ENCODE measurements around the gene RREB1. TPM values are rescaled to one million over a fixed set of nuclear protein-coding genes. Genes with fewer than 3 reads are reported as not detected.
"Not testable (repeated sequence)": the region's sequence is repeated elsewhere in the genome, so short reads cannot be mapped to it uniquely, and the experiment has no call there.

Gene RREB1
- polyA plus RNA-seq, 2 donors = 13.0 to 19.7 TPM

GRCh38 chr6:7157307-7157706, 49.5 kb downstream of the RREB1 start:
- peaks cover 5 to 18% of the 10 kb centered on the region in 2 donors for H3K4me1 ChIP-seq (ENCODE audit: control insufficient read depth in 2 of 2, insufficient read depth in 2 of 2, low read length in 1 of 2)
- H3K27ac ChIP-seq (ENCODE audit: low read depth in 2 of 2, low read length in 1 of 2) = peak overlapping the region in 1 of 2 donors; percentile 92
- 85 to 92% methylated on average over 7 of the region's 7 CpGs for WGBS, 2 donors

GRCh38 chr6:7157752-7158616, 50.2 kb downstream of the RREB1 start:
- WGBS, 2 donors = 55 to 65% methylated on average over 6 of the region's 6 CpGs
- H3K4me1 ChIP-seq (ENCODE audit: control insufficient read depth in 2 of 2, insufficient read depth in 2 of 2, low read length in 1 of 2) = peaks cover 6 to 18% of the 10 kb centered on the region in 2 donors
- H3K9me3 ChIP-seq (ENCODE audit: control insufficient read depth in 2 of 2, insufficient read depth in 1 of 2, low read depth in 1 of 2, low read length in 1 of 2) = no peaks in the 10 kb centered on the region
- no peaks in the 10 kb centered on the region for H3K36me3 ChIP-seq (ENCODE audit: control insufficient read depth in 2 of 2, insufficient read depth in 2 of 2, low read length in 1 of 2)
- peak overlapping the region; percentile 55 to 92 for H3K27ac ChIP-seq (ENCODE audit: low read depth in 2 of 2, low read length in 1 of 2)
- no peaks in the 10 kb centered on the region for H3K27me3 ChIP-seq (ENCODE audit: control insufficient read depth in 1 of 2, insufficient read depth in 2 of 2, low read length in 2 of 2)
- no peak overlapping the region for H3K4me3 ChIP-seq (ENCODE audit: low read depth in 1 of 2, low read length in 2 of 2)

More at GRCh38 chr6:7157307-7157706, 49.5 kb downstream of the RREB1 start:
- H3K9me3 ChIP-seq (ENCODE audit: control insufficient read depth in 2 of 2, insufficient read depth in 1 of 2, low read depth in 1 of 2, low read length in 1 of 2); H3K27me3 ChIP-seq (ENCODE audit: control insufficient read depth in 1 of 2, insufficient read depth in 2 of 2, low read length in 2 of 2); H3K36me3 ChIP-seq (ENCODE audit: control insufficient read depth in 2 of 2, insufficient read depth in 2 of 2, low read length in 1 of 2); H3K4me3 ChIP-seq (ENCODE audit: low read depth in 1 of 2, low read length in 2 of 2): not testable (repeated sequence)

GRCh38 chr6:7159790-7160525, 52.2 kb downstream of the RREB1 start:
- Histone ChIP-seq H3K4me3 (ENCODE audit: low read depth in 1 of 2, low read length in 2 of 2) (no peak overlapping the region), H3K27ac (ENCODE audit: low read depth in 2 of 2, low read length in 1 of 2) (peak overlapping the region; percentile 30 to 78), H3K9me3 (ENCODE audit: control insufficient read depth in 2 of 2, insufficient read depth in 1 of 2, low read depth in 1 of 2, low read length in 1 of 2) (no peaks in the 10 kb centered on the region), H3K4me1 (ENCODE audit: control insufficient read depth in 2 of 2, insufficient read depth in 2 of 2, low read length in 1 of 2) (peaks cover 7 to 12% of the 10 kb centered on the region in 2 donors), H3K27me3 (ENCODE audit: control insufficient read depth in 1 of 2, insufficient read depth in 2 of 2, low read length in 2 of 2) (no peaks in the 10 kb centered on the region), H3K36me3 (ENCODE audit: control insufficient read depth in 2 of 2, insufficient read depth in 2 of 2, low read length in 1 of 2) (no peaks in the 10 kb centered on the region)
- WGBS, 2 donors = 81 to 83% methylated on average over 4 of the region's 4 CpGs

GRCh38 chr6:7161253-7161623, 53.5 kb downstream of the RREB1 start:
- no peaks in the 10 kb centered on the region for H3K9me3 ChIP-seq (ENCODE audit: control insufficient read depth in 2 of 2, insufficient read depth in 1 of 2, low read depth in 1 of 2, low read length in 1 of 2)
- H3K4me1 ChIP-seq (ENCODE audit: control insufficient read depth in 2 of 2, insufficient read depth in 2 of 2, low read length in 1 of 2) = peaks cover 11 to 14% of the 10 kb centered on the region in 2 donors
- no peaks in the 10 kb centered on the region for H3K36me3 ChIP-seq (ENCODE audit: control insufficient read depth in 2 of 2, insufficient read depth in 2 of 2, low read length in 1 of 2)
- H3K27ac ChIP-seq (ENCODE audit: low read depth in 2 of 2, low read length in 1 of 2) = peak overlapping the region; percentile 90 to 94
- H3K27me3 ChIP-seq (ENCODE audit: control insufficient read depth in 1 of 2, insufficient read depth in 2 of 2, low read length in 2 of 2) = no peaks in the 10 kb centered on the region
- H3K4me3 ChIP-seq (ENCODE audit: low read depth in 1 of 2, low read length in 2 of 2) = no peak overlapping the region

- Histone ChIP-seq H3K4me1 (ENCODE audit: control insufficient read depth in 2 of 2, insufficient read depth in 2 of 2, low read length in 1 of 2) (peaks cover 7 to 16% of the 10 kb centered on the region in 2 donors), H3K27me3 (ENCODE audit: control insufficient read depth in 1 of 2, insufficient read depth in 2 of 2, low read length in 2 of 2) (no peaks in the 10 kb centered on the region)
- WGBS, 2 donors = 83 to 88% methylated on average over 4 of the region's 4 CpGs
These were observed 54.1 kb downstream of the RREB1 start for GRCh38 chr6:7161845-7162244.

GRCh38 chr6:7163661-7164071, 55.9 kb downstream of the RREB1 start:
- 83 to 84% methylated on average over 12 of the region's 12 CpGs for WGBS, 2 donors
- H3K27ac ChIP-seq (ENCODE audit: low read depth in 2 of 2, low read length in 1 of 2) = no peak overlapping the region

More at GRCh38 chr6:7161845-7162244, 54.1 kb downstream of the RREB1 start:
- Histone ChIP-seq H3K4me3 (ENCODE audit: low read depth in 1 of 2, low read length in 2 of 2) (no peak overlapping the region), H3K27ac (ENCODE audit: low read depth in 2 of 2, low read length in 1 of 2) (peak overlapping the region; percentile 90 to 94), H3K9me3 (ENCODE audit: control insufficient read depth in 2 of 2, insufficient read depth in 1 of 2, low read depth in 1 of 2, low read length in 1 of 2) (no peaks in the 10 kb centered on the region), H3K36me3 (ENCODE audit: control insufficient read depth in 2 of 2, insufficient read depth in 2 of 2, low read length in 1 of 2) (no peaks in the 10 kb centered on the region)

GRCh38 chr6:7164536-7165001, 56.8 kb downstream of the RREB1 start:
- H3K27ac ChIP-seq (ENCODE audit: low read depth in 2 of 2, low read length in 1 of 2) = no peak overlapping the region
- WGBS, 2 donors = 79 to 80% methylated on average over 5 of the region's 5 CpGs

More at GRCh38 chr6:7163661-7164071, 55.9 kb downstream of the RREB1 start:
- Histone ChIP-seq H3K9me3 (ENCODE audit: control insufficient read depth in 2 of 2, insufficient read depth in 1 of 2, low read depth in 1 of 2, low read length in 1 of 2) (no peaks in the 10 kb centered on the region), H3K4me3 (ENCODE audit: low read depth in 1 of 2, low read length in 2 of 2) (no peak overlapping the region), H3K27me3 (ENCODE audit: control insufficient read depth in 1 of 2, insufficient read depth in 2 of 2, low read length in 2 of 2) (no peaks in the 10 kb centered on the region), H3K36me3 (ENCODE audit: control insufficient read depth in 2 of 2, insufficient read depth in 2 of 2, low read length in 1 of 2) (no peaks in the 10 kb centered on the region), H3K4me1 (ENCODE audit: control insufficient read depth in 2 of 2, insufficient read depth in 2 of 2, low read length in 1 of 2) (peaks cover 5 to 16% of the 10 kb centered on the region in 2 donors)

GRCh38 chr6:7165002-7165889, 57.5 kb downstream of the RREB1 start:
- H3K4me3 ChIP-seq (ENCODE audit: low read depth in 1 of 2, low read length in 2 of 2) = no peak overlapping the region
- WGBS, 2 donors = 56 to 70% methylated on average over 11 of the region's 11 CpGs
- H3K27me3 ChIP-seq (ENCODE audit: control insufficient read depth in 1 of 2, insufficient read depth in 2 of 2, low read length in 2 of 2) = no peaks in the 10 kb centered on the region
- no peaks in the 10 kb centered on the region for H3K9me3 ChIP-seq (ENCODE audit: control insufficient read depth in 2 of 2, insufficient read depth in 1 of 2, low read depth in 1 of 2, low read length in 1 of 2)
- peak overlapping the region in 1 of 2 donors; percentile 73 for H3K27ac ChIP-seq (ENCODE audit: low read depth in 2 of 2, low read length in 1 of 2)
- peaks cover 7 to 23% of the 10 kb centered on the region in 2 donors for H3K4me1 ChIP-seq (ENCODE audit: control insufficient read depth in 2 of 2, insufficient read depth in 2 of 2, low read length in 1 of 2)
- H3K36me3 ChIP-seq (ENCODE audit: control insufficient read depth in 2 of 2, insufficient read depth in 2 of 2, low read length in 1 of 2) = no peaks in the 10 kb centered on the region

More at GRCh38 chr6:7164536-7165001, 56.8 kb downstream of the RREB1 start:
- Histone ChIP-seq H3K4me3 (ENCODE audit: low read depth in 1 of 2, low read length in 2 of 2) (no peak overlapping the region), H3K27me3 (ENCODE audit: control insufficient read depth in 1 of 2, insufficient read depth in 2 of 2, low read length in 2 of 2) (no peaks in the 10 kb centered on the region), H3K9me3 (ENCODE audit: control insufficient read depth in 2 of 2, insufficient read depth in 1 of 2, low read depth in 1 of 2, low read length in 1 of 2) (no peaks in the 10 kb centered on the region), H3K36me3 (ENCODE audit: control insufficient read depth in 2 of 2, insufficient read depth in 2 of 2, low read length in 1 of 2) (no peaks in the 10 kb centered on the region), H3K4me1 (ENCODE audit: control insufficient read depth in 2 of 2, insufficient read depth in 2 of 2, low read length in 1 of 2) (peaks cover 5 to 21% of the 10 kb centered on the region in 2 donors)

- Histone ChIP-seq H3K4me1 (ENCODE audit: control insufficient read depth in 2 of 2, insufficient read depth in 2 of 2, low read length in 1 of 2) (peaks cover 10 to 24% of the 10 kb centered on the region in 2 donors), H3K9me3 (ENCODE audit: control insufficient read depth in 2 of 2, insufficient read depth in 1 of 2, low read depth in 1 of 2, low read length in 1 of 2) (no peaks in the 10 kb centered on the region), H3K4me3 (ENCODE audit: low read depth in 1 of 2, low read length in 2 of 2) (no peak overlapping the region), H3K27me3 (ENCODE audit: control insufficient read depth in 1 of 2, insufficient read depth in 2 of 2, low read length in 2 of 2) (no peaks in the 10 kb centered on the region), H3K36me3 (ENCODE audit: control insufficient read depth in 2 of 2, insufficient read depth in 2 of 2, low read length in 1 of 2) (no peaks in the 10 kb centered on the region), H3K27ac (ENCODE audit: low read depth in 2 of 2, low read length in 1 of 2) (peak overlapping the region in 1 of 2 donors; percentile 73)
- WGBS, 2 donors = 80 to 85% methylated on average over 4 of the region's 4 CpGs
These were observed 58.1 kb downstream of the RREB1 start for GRCh38 chr6:7165890-7166267.

Measured in esophagus (tissue), 2 donors.